Renal cortical epithelial cell (primary cell): ENCODE measurements around the gene SMIM1. TPM values are rescaled to one million over a fixed set of nuclear protein-coding genes. Genes with fewer than 3 reads are reported as not detected.

Experiments used
- DNase-seq: peaks from one replicate; pipeline ENCODE4 v3.0.0-alpha.2; 2011; ENCODE audit warnings: low read depth
- total RNA-seq: library from RNA; depleted of rRNA; stranded (reverse); fragments of >200 nt; gene quantifications from 2 replicates; pipeline ENCODE4 v1.2.3, GENCODE V29; 2014

The SMIM1 gene
- total RNA-seq, 1 donor from 2014 or later = 4.8 TPM

- peak; percentile 69 for DNase-seq
Measured at GRCh38 chr1:3821004-3821403, 48.5 kb downstream of the SMIM1 start.

- no peak for DNase-seq
Measured at GRCh38 chr1:3821447-3821846, 48.9 kb downstream of the SMIM1 start.

GRCh38 chr1:3821908-3822307, 49.4 kb downstream of the SMIM1 start:
- DNase-seq = no peak

GRCh38 chr1:3822421-3822820, 49.9 kb downstream of the SMIM1 start:
- DNase-seq = no peak

- no peak for DNase-seq
Measured at GRCh38 chr1:3824650-3825049, 52.1 kb downstream of the SMIM1 start.

GRCh38 chr1:3825356-3825755, 52.8 kb downstream of the SMIM1 start:
- no peak for DNase-seq

Other genes with a start within 250 kb of the SMIM1 start
- 5.7 and 12.0 TPM in 2 replicates for gene MEGF6, start 161.2 kb upstream of the SMIM1 start, total RNA-seq
- gene TPRG1L, start 147.7 kb upstream of the SMIM1 start, total RNA-seq = 19.4 and 37.5 TPM in 2 replicates
- 19.4 and 21.8 TPM in 2 replicates for gene WRAP73, start 122.6 kb upstream of the SMIM1 start, total RNA-seq
- gene TP73, start 120.2 kb upstream of the SMIM1 start, total RNA-seq = under 0.01 TPM in 2 replicates
- not detected in 2 replicates for gene CCDC27, start 20.3 kb upstream of the SMIM1 start, total RNA-seq
- gene LRRC47, start 23.7 kb downstream of the SMIM1 start, total RNA-seq = 37.9 and 39.6 TPM in 2 replicates
- 20.7 and 44.8 TPM in 2 replicates for gene CEP104, start 84.5 kb downstream of the SMIM1 start, total RNA-seq
- gene DFFB, start 84.7 kb downstream of the SMIM1 start, total RNA-seq = 5.1 and 5.4 TPM in 2 replicates
- 31.8 and 33.5 TPM in 2 replicates for gene C1orf174, start 127.5 kb downstream of the SMIM1 start, total RNA-seq